Ovary (tissue), 9 donors: ENCODE data around the gene MICOS13. TPM values are rescaled to one million over a fixed set of nuclear protein-coding genes. Genes with fewer than 3 reads are reported as not detected.

Source experiments
- DNase-seq, 5 donors: peaks; one replicate each; pipeline ENCODE4 v3.0.0-alpha.2; 2019 to 2020
- H3K27ac ChIP-seq, 2 donors: fragments of 200-600 bp; one replicate each; pipeline versions ENCODE4 v1.5.1 to v1.8.0; 2019 to 2022
- H3K27me3 ChIP-seq: fragments of 200-600 bp; one replicate; pipeline ENCODE4 v1.8.0; 2022
- H3K36me3 ChIP-seq: fragments of 200-600 bp; sonication (generic); one replicate; pipeline ENCODE4 v1.5.1; 2019
- H3K4me1 ChIP-seq: one replicate; pipeline ENCODE4 v1.8.1; 2013; ENCODE audit warnings: mild to moderate bottlenecking, moderate library complexity; ENCODE audit not compliant: insufficient read depth
- H3K4me3 ChIP-seq: fragments of 200-600 bp; sonication (generic); one replicate; pipeline ENCODE4 v1.5.1; 2017
- H3K9me3 ChIP-seq, 2 donors: fragments of 200-600 bp in 1 of 2; sonication (generic) in 1 of 2; one replicate each; pipeline versions ENCODE4 v1.5.1 to v1.8.1; 2013 to 2019; ENCODE audit warnings: mild to moderate bottlenecking in 1 of 2, moderate library complexity in 1 of 2
- EP300 ChIP-seq: sonication (generic); formaldehyde crosslinking; IDR thresholded peaks from one replicate; pipeline ENCODE4 v1.6.1; 2017; ENCODE audit warnings: antibody characterized with exemption
- POLR2A ChIP-seq: fragments of 450-650 bp; IDR thresholded peaks from one replicate; pipeline ENCODE4 v1.6.1; 2017; ENCODE audit warnings: antibody characterized with exemption, mild to moderate bottlenecking, moderate library complexity
- WGBS, 3 donors: extraction: QIAGEN DNeasy Blood & Tissue Kit in 1 of 3; methylation state at CpG; one replicate each; pipeline versions ENCODE4 v1.1.5 to v1.1.7; 2013 to 2017; 5-methylcytosine and 5-hydroxymethylcytosine counted together
- intact Hi-C, 4 donors: fragments of 100-400 bp; cut with DNase I; formaldehyde crosslinking; loops; one replicate each; pipeline versions ENCODE4 v1.11.0 to v1.15.1; 2022 to 2023
- polyA plus RNA-seq, 2 donors: library from polyadenylated mRNA; stranded (reverse); fragments of 200-250 nt in 1 of 2; fragments of 350-450 nt in 1 of 2; fragmentation: Illumina TruSeq in 1 of 2; extraction: RNeasy Lipid Tissue Mini Kit (QIAGEN cat#74804) in 1 of 2; gene quantifications; one replicate each; pipeline ENCODE4 v1.2.3, GENCODE V29; 2013 to 2014
- total RNA-seq, 7 donors: library from RNA; depleted of rRNA in 2 of 7; stranded (reverse); fragments of >200 nt in 2 of 7; fragmentation: NEBNext Ultra II Directional in 3 of 7; extraction: Animal tissue kit (Norgen Biotek cat#: 25700) in 3 of 7; gene quantifications; one replicate each; pipeline versions ENCODE4 v1.1.0 to v1.2.4, GENCODE V29; 2016 to 2023
- TF ChIP-seq, protein P1 (sequence below), 3 donors: fragments of 450-650 bp in 2 of 3; fragments of 200-600 bp in 1 of 3; IDR thresholded peaks; one replicate each; pipeline versions ENCODE4 v1.5.1 to v1.8.0; 2016 to 2022; ENCODE audit warnings: antibody characterized with exemption in 3 of 3, mild to moderate bottlenecking in 1 of 3
- donor health status: DM: no; HTN: no; CAD: no; lungs with moderate emphysema.
- donor health status: DM: no; HTN: no; CAD: no.
- donor health status: Bipolar disorder and iron deficiency.
- donor health status: DM: yes; HTN: yes; CAD: no.
- donor health status: DM: no; HTN: no; CAD: no.
- donor health status: DM: yes; HTN: yes; CAD: no.

Gene MICOS13
- total and polyA plus RNA-seq, 9 donors = 5.2 to 48.7 (median 44.2) TPM

DNA sequence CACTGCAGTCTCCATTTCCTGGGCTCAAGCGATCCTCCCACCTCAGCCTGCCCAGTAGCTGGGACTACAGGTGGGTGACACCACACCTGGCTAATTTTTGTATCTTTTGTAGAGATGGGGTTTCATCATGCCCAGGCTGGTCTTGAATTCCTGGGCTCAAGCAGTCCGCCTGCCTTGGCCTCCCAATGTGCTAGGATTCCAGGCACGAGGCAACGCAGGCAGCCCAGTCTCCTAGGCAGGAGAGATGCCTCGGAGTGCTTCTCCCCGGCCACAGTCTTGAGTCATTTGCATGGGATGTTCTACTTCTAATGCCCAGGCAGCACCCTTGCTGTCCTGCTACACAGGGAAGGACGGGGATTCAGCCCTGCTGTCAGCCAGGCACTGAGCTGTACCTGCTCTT is 8.7 kb downstream of the MICOS13 start:
- Histone ChIP-seq H3K27ac (no peak overlapping the region), H3K9me3 (no peaks in the 10 kb centered on the region), H3K4me3 (no peak overlapping the region), H3K4me1 (no peaks in the 10 kb centered on the region), H3K36me3 (no peaks in the 10 kb centered on the region), H3K27me3 (no peaks in the 10 kb centered on the region)
- WGBS, 3 donors = 81 to 96% (median 88%) methylated on average over 7 of the region's 7 CpGs
- intact Hi-C loops = no loop called here
- TF ChIP-seq POLR2A (no peak), EP300 (no peak)
- TF ChIP-seq, protein P1, sequence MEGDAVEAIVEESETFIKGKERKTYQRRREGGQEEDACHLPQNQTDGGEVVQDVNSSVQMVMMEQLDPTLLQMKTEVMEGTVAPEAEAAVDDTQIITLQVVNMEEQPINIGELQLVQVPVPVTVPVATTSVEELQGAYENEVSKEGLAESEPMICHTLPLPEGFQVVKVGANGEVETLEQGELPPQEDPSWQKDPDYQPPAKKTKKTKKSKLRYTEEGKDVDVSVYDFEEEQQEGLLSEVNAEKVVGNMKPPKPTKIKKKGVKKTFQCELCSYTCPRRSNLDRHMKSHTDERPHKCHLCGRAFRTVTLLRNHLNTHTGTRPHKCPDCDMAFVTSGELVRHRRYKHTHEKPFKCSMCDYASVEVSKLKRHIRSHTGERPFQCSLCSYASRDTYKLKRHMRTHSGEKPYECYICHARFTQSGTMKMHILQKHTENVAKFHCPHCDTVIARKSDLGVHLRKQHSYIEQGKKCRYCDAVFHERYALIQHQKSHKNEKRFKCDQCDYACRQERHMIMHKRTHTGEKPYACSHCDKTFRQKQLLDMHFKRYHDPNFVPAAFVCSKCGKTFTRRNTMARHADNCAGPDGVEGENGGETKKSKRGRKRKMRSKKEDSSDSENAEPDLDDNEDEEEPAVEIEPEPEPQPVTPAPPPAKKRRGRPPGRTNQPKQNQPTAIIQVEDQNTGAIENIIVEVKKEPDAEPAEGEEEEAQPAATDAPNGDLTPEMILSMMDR (IDR thresholded peaks at IDR 0.05) = no peak
- no peak for DNase-seq

DNA sequence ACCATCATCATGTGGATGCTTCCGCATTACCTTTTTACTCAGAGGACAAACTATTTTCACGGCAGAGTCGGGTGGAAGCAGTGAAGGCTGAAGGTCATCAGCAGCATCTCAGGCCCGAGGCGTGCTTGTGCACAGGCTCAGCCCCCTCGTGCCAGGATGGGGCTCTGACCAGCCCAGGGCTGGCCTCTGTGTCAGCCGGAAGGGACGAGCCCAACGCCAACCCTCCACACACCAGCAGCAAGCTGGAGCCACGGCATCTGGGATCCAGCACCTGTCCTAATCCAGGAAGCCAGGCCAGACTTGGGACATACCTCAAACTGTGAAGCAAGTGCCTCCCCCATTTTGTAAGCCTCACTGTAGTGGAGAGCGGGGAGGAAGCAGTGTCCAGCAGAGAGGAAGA is 11.1 kb downstream of the MICOS13 start:
- H3K4me3 ChIP-seq = no peak overlapping the region
- no peaks in the 10 kb centered on the region for H3K27me3 ChIP-seq
- H3K4me1 ChIP-seq = no peaks in the 10 kb centered on the region
- intact Hi-C loops = no loop called here
- H3K36me3 ChIP-seq = no peaks in the 10 kb centered on the region
- H3K9me3 ChIP-seq = no peaks in the 10 kb centered on the region
- no peak for TF ChIP-seq EP300
- TF ChIP-seq POLR2A = no peak
- TF ChIP-seq, protein P1 (IDR thresholded peaks at IDR 0.05) = no peak
- DNase-seq = no peak
- no peak overlapping the region for H3K27ac ChIP-seq
- 66 to 78% (median 67%) methylated on average over 11 of the region's 11 CpGs for WGBS, 3 donors

DNA sequence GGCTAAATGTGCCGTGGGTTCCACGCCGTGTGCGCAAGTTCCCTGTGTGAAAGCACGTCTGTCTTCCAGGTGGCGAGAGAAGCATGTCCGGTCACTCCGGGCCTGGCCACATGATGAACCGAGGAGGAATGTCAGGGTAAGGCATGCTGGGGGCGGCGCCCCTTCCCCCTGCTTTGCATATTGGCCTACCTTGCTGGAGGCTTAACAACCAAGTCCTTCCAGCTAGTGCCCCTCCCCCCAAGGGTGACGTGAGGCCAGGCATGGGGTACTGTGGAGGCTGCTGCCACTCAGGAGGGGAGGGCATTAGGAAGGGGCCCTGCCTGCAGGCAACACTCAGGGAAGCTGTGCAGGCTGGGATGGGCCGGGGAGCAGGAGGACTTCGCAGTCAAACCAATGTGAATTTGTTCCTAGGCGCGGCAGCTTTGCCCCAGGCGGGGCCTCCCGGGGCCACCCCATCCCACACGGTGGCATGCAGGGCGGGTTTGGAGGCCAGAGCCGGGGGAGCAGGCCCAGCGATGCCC is 12.5 kb downstream of the MICOS13 start:
- Histone ChIP-seq H3K9me3 (no peaks in the 10 kb centered on the region), H3K27me3 (no peaks in the 10 kb centered on the region), H3K4me1 (no peaks in the 10 kb centered on the region), H3K36me3 (no peaks in the 10 kb centered on the region), H3K4me3 (no peak overlapping the region), H3K27ac (no peak overlapping the region)
- intact Hi-C loops = no loop called here
- DNase-seq = no peak
- 78 to 88% (median 80%) methylated on average over 22 of the region's 22 CpGs for WGBS, 3 donors
- TF ChIP-seq POLR2A (no peak), EP300 (no peak)
- TF ChIP-seq, protein P1 (IDR thresholded peaks at IDR 0.05) = no peak

DNA sequence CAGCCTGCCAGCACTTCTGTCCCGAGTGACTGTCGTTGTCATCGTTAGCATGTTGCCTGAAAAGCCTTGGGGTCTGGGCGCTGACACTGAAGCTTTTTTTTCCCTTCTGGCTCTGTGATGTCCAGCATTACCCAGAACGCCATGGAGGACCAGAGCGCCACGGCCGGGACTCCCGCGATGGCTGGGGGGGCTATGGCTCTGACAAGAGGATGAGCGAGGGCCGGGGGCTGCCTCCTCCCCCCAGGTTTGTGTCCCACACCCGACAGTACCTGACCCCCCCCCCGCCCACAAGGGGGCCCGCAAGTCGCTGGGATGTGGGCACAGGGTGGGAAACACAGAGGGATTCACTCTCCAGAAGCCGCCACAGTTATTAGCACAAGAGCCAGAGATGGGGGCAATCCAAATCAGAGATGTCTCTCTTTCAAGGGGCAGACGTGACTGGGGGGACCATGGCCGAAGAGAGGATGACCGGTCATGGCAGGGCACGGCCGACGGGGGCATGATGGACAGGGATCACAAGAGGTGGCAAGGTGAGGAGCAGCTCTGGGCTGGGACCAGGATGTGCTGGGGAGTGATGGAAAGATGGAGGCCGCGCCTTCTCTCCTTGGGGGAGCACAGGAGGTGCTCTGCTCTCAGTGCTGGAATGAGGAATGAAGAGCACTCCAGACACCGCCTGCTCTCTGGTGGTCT is 13.2 kb downstream of the MICOS13 start:
- H3K9me3 ChIP-seq = no peaks in the 10 kb centered on the region
- WGBS, 3 donors = 82 to 85% (median 85%) methylated on average over 24 to 26 of the region's 26 CpGs
- TF ChIP-seq EP300 (no peak), POLR2A (no peak)
- TF ChIP-seq, protein P1 (IDR thresholded peaks at IDR 0.05) = no peak
- no peak overlapping the region for H3K4me3 ChIP-seq
- H3K27me3 ChIP-seq = no peaks in the 10 kb centered on the region
- H3K4me1 ChIP-seq = no peaks in the 10 kb centered on the region
- no peak for DNase-seq
- no peaks in the 10 kb centered on the region for H3K36me3 ChIP-seq
- intact Hi-C loops = no loop called here
- no peak overlapping the region for H3K27ac ChIP-seq
